ENCODE results near the gene GAS1. TPM values are rescaled to one million over a fixed set of nuclear protein-coding genes. Genes with fewer than 3 reads are reported as not detected.

Gene GAS1
- total RNA-seq, 1 donor from 2014 or later = 2.6 TPM

DNA sequence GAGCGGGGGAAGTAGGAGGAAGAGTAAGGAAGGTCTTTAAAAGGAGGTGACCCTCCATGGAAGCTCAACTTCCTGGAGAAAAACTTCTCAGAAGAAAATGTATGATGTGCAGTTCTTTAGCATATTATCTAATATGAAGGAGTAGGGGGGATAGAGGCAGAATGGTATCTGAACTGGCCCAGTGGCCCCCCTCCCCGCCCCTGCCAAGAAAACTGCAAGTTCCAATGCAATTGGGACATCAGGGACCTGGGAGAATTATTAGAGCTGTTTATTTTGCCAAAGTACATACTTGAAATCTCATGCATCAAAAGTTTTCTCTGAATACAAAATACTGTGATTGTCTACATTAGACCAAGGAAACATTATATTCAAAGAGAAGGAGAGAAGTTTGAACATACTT lies 40.6 kb upstream of the GAS1 start:
- H3K27me3 ChIP-seq (ENCODE audit: control insufficient read depth, insufficient read depth, low read length) = no peaks in the 10 kb centered on the region
- TF ChIP-seq, protein P1, sequence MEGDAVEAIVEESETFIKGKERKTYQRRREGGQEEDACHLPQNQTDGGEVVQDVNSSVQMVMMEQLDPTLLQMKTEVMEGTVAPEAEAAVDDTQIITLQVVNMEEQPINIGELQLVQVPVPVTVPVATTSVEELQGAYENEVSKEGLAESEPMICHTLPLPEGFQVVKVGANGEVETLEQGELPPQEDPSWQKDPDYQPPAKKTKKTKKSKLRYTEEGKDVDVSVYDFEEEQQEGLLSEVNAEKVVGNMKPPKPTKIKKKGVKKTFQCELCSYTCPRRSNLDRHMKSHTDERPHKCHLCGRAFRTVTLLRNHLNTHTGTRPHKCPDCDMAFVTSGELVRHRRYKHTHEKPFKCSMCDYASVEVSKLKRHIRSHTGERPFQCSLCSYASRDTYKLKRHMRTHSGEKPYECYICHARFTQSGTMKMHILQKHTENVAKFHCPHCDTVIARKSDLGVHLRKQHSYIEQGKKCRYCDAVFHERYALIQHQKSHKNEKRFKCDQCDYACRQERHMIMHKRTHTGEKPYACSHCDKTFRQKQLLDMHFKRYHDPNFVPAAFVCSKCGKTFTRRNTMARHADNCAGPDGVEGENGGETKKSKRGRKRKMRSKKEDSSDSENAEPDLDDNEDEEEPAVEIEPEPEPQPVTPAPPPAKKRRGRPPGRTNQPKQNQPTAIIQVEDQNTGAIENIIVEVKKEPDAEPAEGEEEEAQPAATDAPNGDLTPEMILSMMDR (IDR thresholded peaks at IDR 0.05; ENCODE audit: insufficient read depth, low read length, severe bottlenecking) = no peak
- no peak for FAIRE-seq
- no peak overlapping the region for H3K4me3 ChIP-seq (ENCODE audit: low read depth, low read length)
- no peak for DNase-seq (ENCODE audit: low read depth)
- no peaks in the 10 kb centered on the region for H3K36me3 ChIP-seq (ENCODE audit: control insufficient read depth, insufficient read depth, low read length)

DNA sequence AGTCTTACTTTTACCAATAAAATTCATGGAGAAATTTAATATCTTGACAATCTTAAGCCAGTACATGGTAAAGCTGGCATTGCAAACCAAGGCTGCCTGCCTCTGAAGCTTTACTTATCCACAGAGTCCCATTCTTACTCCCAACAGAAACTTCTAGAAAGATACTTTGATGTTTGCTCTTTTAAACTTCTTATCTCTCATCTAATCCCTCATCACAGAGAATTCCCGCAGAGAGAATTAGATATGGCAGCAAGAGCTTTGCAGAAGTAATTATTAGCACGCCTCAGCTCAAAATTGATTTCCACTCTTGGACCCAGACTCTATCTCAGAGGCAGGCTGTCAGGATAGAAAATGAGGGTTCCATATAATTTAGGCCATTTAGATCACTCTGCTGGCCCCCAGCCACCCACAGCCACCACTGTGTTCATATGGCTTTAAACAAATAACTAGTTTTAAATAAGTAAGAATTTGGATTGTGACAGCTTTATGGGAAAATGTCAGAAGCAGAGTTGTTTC lies 37.9 kb upstream of the GAS1 start:
- no peak for FAIRE-seq
- no peaks in the 10 kb centered on the region for H3K36me3 ChIP-seq (ENCODE audit: control insufficient read depth, insufficient read depth, low read length)

DNA sequence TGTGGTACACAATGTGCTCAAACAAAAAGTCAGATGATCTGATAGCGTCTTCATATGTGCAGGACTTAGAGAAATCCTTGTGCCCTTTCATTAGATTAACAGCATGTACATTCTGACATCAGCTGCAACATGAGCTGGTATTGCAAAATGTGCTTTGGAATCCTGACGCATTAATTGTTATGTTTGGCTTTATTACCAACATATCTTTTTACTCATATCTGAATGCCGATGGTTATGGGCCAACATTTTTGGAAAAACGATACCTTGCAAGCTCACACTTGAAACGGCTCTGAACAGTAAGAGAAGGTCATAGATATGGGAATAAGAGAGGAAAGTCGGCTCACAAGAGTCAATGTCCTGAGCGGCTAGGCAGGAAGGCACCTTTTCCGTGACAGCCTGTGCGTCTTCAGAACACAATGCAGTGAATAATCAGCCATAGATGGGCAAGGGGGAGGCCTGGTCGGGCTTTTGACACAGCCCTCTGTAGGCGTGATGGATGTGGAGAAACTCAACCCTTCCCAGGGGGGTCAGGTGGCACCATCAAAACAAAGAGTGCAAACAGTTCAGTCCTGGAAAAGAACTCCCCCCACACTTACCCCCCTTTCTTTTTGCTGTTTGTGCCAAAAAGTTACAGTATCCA lies 36.4 kb upstream of the GAS1 start:
- peak; percentile 55 for FAIRE-seq
- TF ChIP-seq, protein P1 (IDR thresholded peaks at IDR 0.05; ENCODE audit: insufficient read depth, low read length, severe bottlenecking) = no peak
- Histone ChIP-seq H3K36me3 (ENCODE audit: control insufficient read depth, insufficient read depth, low read length) (no peaks in the 10 kb centered on the region), H3K27me3 (ENCODE audit: control insufficient read depth, insufficient read depth, low read length) (no peaks in the 10 kb centered on the region), H3K4me3 (ENCODE audit: low read depth, low read length) (no peak overlapping the region)
- peak; percentile 100 for DNase-seq (ENCODE audit: low read depth)

More for the DNA sequence above, 37.9 kb upstream of the GAS1 start:
- Histone ChIP-seq H3K4me3 (ENCODE audit: low read depth, low read length) (no peak overlapping the region), H3K27me3 (ENCODE audit: control insufficient read depth, insufficient read depth, low read length) (no peaks in the 10 kb centered on the region)
- TF ChIP-seq, protein P1 (IDR thresholded peaks at IDR 0.05; ENCODE audit: insufficient read depth, low read length, severe bottlenecking) = no peak
- no peak for DNase-seq (ENCODE audit: low read depth)

DNA sequence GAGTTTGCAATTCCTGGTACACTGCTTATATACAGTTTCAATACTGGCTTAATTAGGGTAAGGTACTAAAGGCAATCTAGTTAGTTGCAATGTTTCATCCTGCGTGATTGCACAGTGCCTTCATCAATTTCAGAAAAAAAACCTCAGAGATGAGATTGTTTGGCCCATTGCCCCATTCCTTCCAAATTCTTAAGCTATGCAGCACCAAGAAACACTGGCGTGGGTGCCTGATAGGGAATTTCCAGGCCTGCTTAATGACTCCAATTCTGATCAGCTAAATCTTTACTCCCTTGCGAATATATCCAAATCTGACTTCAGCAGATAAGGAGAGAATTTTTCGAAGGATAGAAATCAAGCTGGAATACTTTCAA lies 35.9 kb upstream of the GAS1 start:
- DNase-seq (ENCODE audit: low read depth) (peak; percentile 92), FAIRE-seq (no peak)
- TF ChIP-seq, protein P1 (IDR thresholded peaks at IDR 0.05; ENCODE audit: insufficient read depth, low read length, severe bottlenecking) = no peak
- Histone ChIP-seq H3K36me3 (ENCODE audit: control insufficient read depth, insufficient read depth, low read length) (no peaks in the 10 kb centered on the region), H3K27me3 (ENCODE audit: control insufficient read depth, insufficient read depth, low read length) (no peaks in the 10 kb centered on the region), H3K4me3 (ENCODE audit: low read depth, low read length) (no peak overlapping the region)

DNA sequence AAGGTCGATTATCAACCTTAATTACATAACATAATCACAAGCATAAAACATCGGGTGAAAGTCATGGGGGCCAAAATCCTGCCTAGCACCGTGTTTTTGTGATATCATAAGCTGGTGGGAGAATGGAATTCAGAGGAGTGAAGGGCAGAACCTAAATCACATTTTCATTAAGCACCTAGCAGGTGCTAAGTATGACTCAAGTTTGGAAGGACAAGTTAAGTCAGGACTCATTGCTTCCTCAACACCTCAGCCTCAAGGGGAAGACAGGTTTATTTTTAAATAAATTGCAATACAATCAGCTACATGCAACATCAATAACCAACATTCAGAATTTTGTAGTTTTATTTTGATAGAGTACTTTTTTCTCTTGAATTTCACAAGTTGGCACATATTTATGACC lies 33.5 kb upstream of the GAS1 start:
- FAIRE-seq = no peak
- Histone ChIP-seq H3K27me3 (ENCODE audit: control insufficient read depth, insufficient read depth, low read length) (no peaks in the 10 kb centered on the region), H3K36me3 (ENCODE audit: control insufficient read depth, insufficient read depth, low read length) (no peaks in the 10 kb centered on the region), H3K4me3 (ENCODE audit: low read depth, low read length) (no peak overlapping the region)
- DNase-seq (ENCODE audit: low read depth) = peak; percentile 70
- TF ChIP-seq, protein P1 (IDR thresholded peaks at IDR 0.05; ENCODE audit: insufficient read depth, low read length, severe bottlenecking) = no peak

DNA sequence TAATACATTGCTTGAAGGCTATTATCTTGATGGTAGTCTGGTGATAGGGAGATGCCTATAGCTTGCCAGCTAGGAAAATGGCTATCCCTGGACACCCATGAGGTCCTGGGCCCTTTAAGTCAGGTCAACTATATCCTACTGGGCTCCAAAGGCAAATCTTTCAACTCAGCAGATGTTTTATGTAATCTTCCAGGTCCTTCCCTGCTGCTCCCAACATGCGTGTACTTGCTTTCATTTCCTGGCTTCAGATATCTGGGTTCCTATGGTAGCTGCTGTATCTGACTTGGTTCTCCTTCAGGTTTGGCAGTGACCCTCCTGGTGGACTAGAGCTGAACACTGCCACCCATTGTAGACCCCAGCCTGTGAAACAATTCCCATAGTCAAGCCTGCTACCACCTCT lies 32.4 kb upstream of the GAS1 start:
- H3K4me3 ChIP-seq (ENCODE audit: low read depth, low read length) = no peak overlapping the region
- no peaks in the 10 kb centered on the region for H3K36me3 ChIP-seq (ENCODE audit: control insufficient read depth, insufficient read depth, low read length)
- DNase-seq (ENCODE audit: low read depth) = peak; percentile 71
- TF ChIP-seq, protein P1 (IDR thresholded peaks at IDR 0.05; ENCODE audit: insufficient read depth, low read length, severe bottlenecking) = no peak
- FAIRE-seq = peak; percentile 80
- H3K27me3 ChIP-seq (ENCODE audit: control insufficient read depth, insufficient read depth, low read length) = no peaks in the 10 kb centered on the region

All from bronchial epithelial cell (primary cell).